HUES48 (cell line): ENCODE data around the gene EFR3B.
"Not testable (repeated sequence)": the region's sequence is repeated elsewhere in the genome, so short reads cannot be mapped to it uniquely, and the experiment has no call there.

Experiments
- H3K27ac ChIP-seq: one replicate; pipeline ENCODE4 v1.7.0; 2013; ENCODE audit warnings: low read depth, low read length, inconsistent platforms
- H3K27me3 ChIP-seq: 2 replicates; pipeline ENCODE4 v1.6.1; 2013; ENCODE audit warnings: mild to moderate bottlenecking, low read length; ENCODE audit not compliant: control insufficient read depth, insufficient read depth
- H3K36me3 ChIP-seq: 2 replicates; pipeline ENCODE4 v1.6.1; 2013; ENCODE audit warnings: low read length; ENCODE audit not compliant: control insufficient read depth, insufficient read depth
- H3K4me1 ChIP-seq: 2 replicates; pipeline ENCODE4 v1.6.1; 2013; ENCODE audit warnings: mild to moderate bottlenecking, low read length; ENCODE audit not compliant: control insufficient read depth, insufficient read depth
- H3K4me3 ChIP-seq: 2 replicates; pipeline ENCODE4 v1.5.1; 2013; ENCODE audit warnings: mild to moderate bottlenecking, low read depth, low read length
- H3K9ac ChIP-seq: 2 replicates; pipeline ENCODE4 v1.6.1; 2013; ENCODE audit warnings: mild to moderate bottlenecking, low read depth, low read length, moderate library complexity
- H3K9me3 ChIP-seq: 2 replicates; pipeline ENCODE4 v1.6.1; 2013; ENCODE audit warnings: low read length; ENCODE audit not compliant: control insufficient read depth, insufficient read depth

EFR3B gene, protein sequence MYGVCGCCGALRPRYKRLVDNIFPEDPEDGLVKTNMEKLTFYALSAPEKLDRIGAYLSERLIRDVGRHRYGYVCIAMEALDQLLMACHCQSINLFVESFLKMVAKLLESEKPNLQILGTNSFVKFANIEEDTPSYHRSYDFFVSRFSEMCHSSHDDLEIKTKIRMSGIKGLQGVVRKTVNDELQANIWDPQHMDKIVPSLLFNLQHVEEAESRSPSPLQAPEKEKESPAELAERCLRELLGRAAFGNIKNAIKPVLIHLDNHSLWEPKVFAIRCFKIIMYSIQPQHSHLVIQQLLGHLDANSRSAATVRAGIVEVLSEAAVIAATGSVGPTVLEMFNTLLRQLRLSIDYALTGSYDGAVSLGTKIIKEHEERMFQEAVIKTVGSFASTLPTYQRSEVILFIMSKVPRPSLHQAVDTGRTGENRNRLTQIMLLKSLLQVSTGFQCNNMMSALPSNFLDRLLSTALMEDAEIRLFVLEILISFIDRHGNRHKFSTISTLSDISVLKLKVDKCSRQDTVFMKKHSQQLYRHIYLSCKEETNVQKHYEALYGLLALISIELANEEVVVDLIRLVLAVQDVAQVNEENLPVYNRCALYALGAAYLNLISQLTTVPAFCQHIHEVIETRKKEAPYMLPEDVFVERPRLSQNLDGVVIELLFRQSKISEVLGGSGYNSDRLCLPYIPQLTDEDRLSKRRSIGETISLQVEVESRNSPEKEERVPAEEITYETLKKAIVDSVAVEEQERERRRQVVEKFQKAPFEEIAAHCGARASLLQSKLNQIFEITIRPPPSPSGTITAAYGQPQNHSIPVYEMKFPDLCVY

DNA sequence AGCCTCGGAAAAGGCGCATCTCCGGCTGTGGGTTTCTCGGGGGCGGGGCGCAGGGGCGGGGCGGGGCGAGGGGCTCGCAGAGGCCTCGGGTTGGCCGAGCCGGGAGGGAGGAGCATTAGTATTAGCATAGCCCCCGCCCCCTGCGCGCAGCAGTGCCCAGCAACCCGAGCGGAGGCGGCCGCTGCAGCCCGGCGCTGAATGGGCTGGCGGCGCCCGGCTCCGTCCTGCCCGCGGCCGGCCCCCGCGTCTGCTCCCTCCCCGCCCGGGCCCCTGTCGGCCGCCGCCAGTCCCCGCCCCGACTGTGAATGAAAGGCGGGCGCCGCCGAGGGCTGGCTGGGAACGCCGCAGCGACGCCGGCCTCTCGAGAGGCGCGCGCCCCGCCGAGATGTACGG, at the start of gene EFR3B:
Gene EFR3B, plus strand, starts transcription at position 149 of the 393 bp plus-strand sequence. Its CDS starts 237 bp downstream, at position 386.
- peak within 1 kb of the TSS; percentile 79 for H3K4me3 ChIP-seq
- peak within 1 kb of the TSS; percentile 51 for H3K27ac ChIP-seq
- no peaks in the 10 kb centered on the region for H3K36me3 ChIP-seq
- H3K9me3 ChIP-seq: no peaks in the 10 kb centered on the region
- 0 out of 2 replicates have a peak within 1 kb of the TSS, but pooled peaks have one; percentile 15 for H3K9ac ChIP-seq
- peaks cover 27% of the 10 kb centered on the region for H3K27me3 ChIP-seq
- 0 out of 2 replicates have a peak, but pooled peaks cover 7% of the 10 kb centered on the region for H3K4me1 ChIP-seq

GRCh38 chr2:24993406-24994145, 48.3 kb upstream of the EFR3B start:
- Histone ChIP-seq H3K4me1 (no peaks in the 10 kb centered on the region), H3K9me3 (no peaks in the 10 kb centered on the region)

GRCh38 chr2:24994146-24994724, 47.6 kb upstream of the EFR3B start:
- Histone ChIP-seq H3K36me3 (no peaks in the 10 kb centered on the region), H3K9me3 (no peaks in the 10 kb centered on the region), H3K9ac (no peak overlapping the region), H3K27me3 (no peaks in the 10 kb centered on the region), H3K4me1 (no peaks in the 10 kb centered on the region), H3K27ac (no peak overlapping the region), H3K4me3 (no peak overlapping the region)

More at GRCh38 chr2:24993406-24994145, 48.3 kb upstream of the EFR3B start:
- Histone ChIP-seq H3K9ac (no peak overlapping the region), H3K4me3 (no peak overlapping the region), H3K27me3 (no peaks in the 10 kb centered on the region), H3K36me3 (no peaks in the 10 kb centered on the region), H3K27ac (no peak overlapping the region)

DNA sequence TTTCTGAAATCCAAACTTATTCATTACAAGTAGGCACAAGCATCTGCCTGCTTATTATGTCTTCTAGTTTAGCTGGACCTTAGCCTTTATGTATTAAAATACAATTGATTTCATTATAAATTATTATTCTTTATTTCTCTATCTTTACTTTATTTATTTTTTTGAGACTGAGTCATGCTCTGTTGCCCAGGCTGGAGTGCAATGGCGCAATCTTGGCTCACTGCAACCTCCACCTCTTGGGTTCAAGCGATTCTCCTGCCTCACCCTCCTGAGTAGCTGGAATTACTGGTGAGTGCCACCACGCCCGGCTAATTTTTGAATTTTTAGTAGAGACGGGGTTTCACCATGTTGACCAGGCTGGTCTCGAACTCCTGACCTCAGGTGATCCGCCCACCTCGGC, 42.8 kb upstream of the EFR3B start:
- H3K9ac ChIP-seq, H3K36me3 ChIP-seq, H3K9me3 ChIP-seq, H3K4me3 ChIP-seq, H3K4me1 ChIP-seq, H3K27ac ChIP-seq, H3K27me3 ChIP-seq: not testable (repeated sequence)

DNA sequence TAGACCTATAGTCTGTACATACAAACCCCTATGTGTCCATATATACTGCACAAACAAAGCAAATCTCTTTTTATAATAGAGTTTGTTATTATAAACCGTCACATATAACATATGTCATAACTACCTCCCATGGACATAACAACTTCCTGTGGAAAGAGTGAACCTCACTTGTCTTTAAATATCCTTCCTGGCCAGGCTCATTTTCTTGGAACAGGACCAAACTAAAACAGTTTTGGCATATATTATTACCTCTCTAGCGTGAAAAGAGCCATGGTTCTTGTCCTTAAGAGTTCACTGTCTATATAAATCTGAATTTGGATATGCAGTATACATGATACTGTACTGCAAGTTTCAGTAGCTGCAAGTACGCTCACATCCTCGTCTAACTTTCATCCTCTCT, 41.8 kb upstream of the EFR3B start:
- no peaks in the 10 kb centered on the region; the same call in 1 of the 2 replicates for H3K4me1 ChIP-seq
- H3K9ac ChIP-seq: no peak overlapping the region
- H3K36me3 ChIP-seq: no peaks in the 10 kb centered on the region
- no peaks in the 10 kb centered on the region for H3K9me3 ChIP-seq
- no peak overlapping the region for H3K4me3 ChIP-seq
- H3K27me3 ChIP-seq: no peaks in the 10 kb centered on the region
- H3K27ac ChIP-seq: no peak overlapping the region

GRCh38 chr2:25000503-25001324, 41.2 kb upstream of the EFR3B start:
- Histone ChIP-seq H3K4me1 (no peaks in the 10 kb centered on the region; the same call in 1 of the 2 replicates), H3K36me3 (no peaks in the 10 kb centered on the region), H3K9ac (no peak overlapping the region), H3K27ac (no peak overlapping the region), H3K27me3 (no peaks in the 10 kb centered on the region), H3K4me3 (no peak overlapping the region), H3K9me3 (no peaks in the 10 kb centered on the region)

DNA sequence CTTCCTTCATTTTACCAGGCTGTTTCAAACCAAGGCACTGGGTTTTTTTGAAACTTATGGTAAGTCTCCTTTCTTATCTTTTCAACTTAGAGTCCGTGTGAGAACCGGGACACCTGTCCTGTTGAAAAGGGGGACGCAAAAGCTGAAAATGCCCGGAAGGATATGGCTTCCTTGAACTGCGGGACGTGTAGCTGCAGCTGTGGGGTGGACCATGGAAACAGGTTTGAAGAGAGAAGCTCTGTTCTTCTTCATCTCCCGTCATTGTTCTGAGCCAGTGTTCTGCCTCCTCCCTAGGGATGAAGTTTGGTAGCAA, 40.6 kb upstream of the EFR3B start:
- Histone ChIP-seq H3K9me3 (no peaks in the 10 kb centered on the region), H3K4me3 (no peak overlapping the region), H3K27me3 (no peaks in the 10 kb centered on the region), H3K36me3 (no peaks in the 10 kb centered on the region), H3K27ac (no peak overlapping the region), H3K4me1 (no peaks in the 10 kb centered on the region; the same call in 1 of the 2 replicates), H3K9ac (no peak overlapping the region)

DNA sequence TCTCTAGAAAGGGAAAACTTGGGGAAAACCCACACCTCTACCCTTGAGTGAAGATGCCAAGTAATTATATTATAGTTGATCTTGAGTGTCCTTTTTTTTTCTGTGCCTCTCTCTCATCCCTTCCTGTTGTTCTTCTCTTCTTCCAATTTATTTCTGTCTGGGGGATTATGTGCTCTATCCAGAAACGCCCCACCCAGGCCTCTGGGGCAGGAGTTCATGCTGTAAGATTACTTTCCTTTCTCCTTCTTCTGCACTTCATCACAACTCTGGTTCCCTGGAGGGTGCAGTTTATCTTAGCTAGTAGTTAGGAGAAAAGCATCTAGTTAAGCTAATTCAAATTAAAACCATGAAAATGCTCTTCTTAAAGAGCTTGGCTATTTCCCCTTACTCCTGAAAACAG, 39.8 kb upstream of the EFR3B start:
- no peak overlapping the region for H3K9ac ChIP-seq

DNA sequence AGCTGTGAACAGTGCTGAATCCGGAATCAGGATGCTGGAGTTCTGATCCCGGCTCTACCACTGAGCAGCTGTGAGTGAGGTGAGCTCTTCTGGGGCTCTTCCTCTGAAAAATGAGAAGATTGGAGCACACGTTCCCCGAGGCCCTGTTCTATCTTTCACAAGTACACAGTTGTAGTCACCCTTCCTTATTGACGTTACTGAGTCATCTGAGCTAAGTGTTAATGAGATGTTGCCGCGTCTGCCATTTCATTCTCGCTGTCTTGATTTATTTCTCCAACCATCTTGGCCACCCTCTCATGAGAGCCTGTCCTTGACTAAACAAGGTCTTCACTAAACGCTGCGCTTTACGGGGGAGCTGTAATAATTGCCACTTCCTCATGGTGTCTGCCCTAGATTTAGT, 31.9 kb upstream of the EFR3B start:
- H3K9ac ChIP-seq: no peak overlapping the region

More for the DNA sequence above, 39.8 kb upstream of the EFR3B start:
- Histone ChIP-seq H3K27ac (no peak overlapping the region), H3K36me3 (no peaks in the 10 kb centered on the region), H3K4me3 (no peak overlapping the region), H3K4me1 (no peaks in the 10 kb centered on the region; the same call in 1 of the 2 replicates), H3K9me3 (no peaks in the 10 kb centered on the region), H3K27me3 (no peaks in the 10 kb centered on the region)

GRCh38 chr2:25011342-25011741, 30.5 kb upstream of the EFR3B start:
- H3K4me3 ChIP-seq, H3K27ac ChIP-seq, H3K36me3 ChIP-seq, H3K9ac ChIP-seq, H3K27me3 ChIP-seq, H3K4me1 ChIP-seq, H3K9me3 ChIP-seq: not testable (repeated sequence)

More for the DNA sequence above, 31.9 kb upstream of the EFR3B start:
- no peaks in the 10 kb centered on the region for H3K36me3 ChIP-seq
- H3K4me1 ChIP-seq: no peaks in the 10 kb centered on the region
- no peak overlapping the region for H3K27ac ChIP-seq
- H3K27me3 ChIP-seq: no peaks in the 10 kb centered on the region
- H3K9me3 ChIP-seq: no peaks in the 10 kb centered on the region
- H3K4me3 ChIP-seq: no peak overlapping the region
